Pons (tissue), 1 donor: ENCODE results near the gene CDC14B.
"Not testable (repeated sequence)": the region's sequence is repeated elsewhere in the genome, so short reads cannot be mapped to it uniquely, and the experiment has no call there.

Source experiments
- DNase-seq: peaks from one replicate; pipeline ENCODE4 v3.0.0-alpha.2; 2016; ENCODE audit warnings: low spot score

The CDC14B gene

DNA sequence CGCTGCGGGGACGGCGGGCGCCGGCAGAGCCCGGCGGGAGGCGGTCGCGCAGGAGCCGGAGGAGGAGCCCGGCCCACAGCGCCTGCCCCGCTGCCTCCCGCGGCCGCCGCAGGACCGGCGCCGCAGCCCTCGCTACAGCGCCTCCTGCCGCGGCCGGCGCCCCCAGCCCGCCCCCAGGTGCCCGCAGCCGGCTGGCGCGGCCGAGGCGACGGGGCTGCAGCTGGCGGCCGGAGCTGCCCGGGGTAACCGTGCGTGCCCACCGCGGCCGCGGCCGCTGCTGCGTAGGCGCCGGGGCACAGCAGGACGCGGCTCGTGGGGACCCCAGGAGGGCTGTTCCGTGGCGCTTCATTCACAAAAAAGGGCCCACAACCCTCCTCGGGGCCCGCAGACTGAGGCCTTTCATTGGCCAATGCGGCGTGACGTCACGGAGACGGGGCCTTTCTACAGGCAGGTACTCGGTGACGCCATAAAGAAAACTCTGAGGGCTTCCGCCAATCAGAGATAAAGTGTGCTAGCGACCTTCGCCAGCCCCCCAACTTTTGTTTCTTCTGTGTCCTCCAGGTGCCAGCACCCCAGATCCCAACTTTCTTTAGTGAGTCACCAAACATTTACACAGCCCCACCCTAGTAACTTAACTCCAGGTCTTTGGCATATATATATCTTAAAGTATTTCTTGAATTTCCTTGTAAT is at the start of gene CDC14B:
TSS of gene CDC14B (minus strand) at position 353 of the 690 bp plus-strand sequence. CDS start 465 bp downstream, outside the sequence.
- DNase-seq: peak; percentile 87

DNA sequence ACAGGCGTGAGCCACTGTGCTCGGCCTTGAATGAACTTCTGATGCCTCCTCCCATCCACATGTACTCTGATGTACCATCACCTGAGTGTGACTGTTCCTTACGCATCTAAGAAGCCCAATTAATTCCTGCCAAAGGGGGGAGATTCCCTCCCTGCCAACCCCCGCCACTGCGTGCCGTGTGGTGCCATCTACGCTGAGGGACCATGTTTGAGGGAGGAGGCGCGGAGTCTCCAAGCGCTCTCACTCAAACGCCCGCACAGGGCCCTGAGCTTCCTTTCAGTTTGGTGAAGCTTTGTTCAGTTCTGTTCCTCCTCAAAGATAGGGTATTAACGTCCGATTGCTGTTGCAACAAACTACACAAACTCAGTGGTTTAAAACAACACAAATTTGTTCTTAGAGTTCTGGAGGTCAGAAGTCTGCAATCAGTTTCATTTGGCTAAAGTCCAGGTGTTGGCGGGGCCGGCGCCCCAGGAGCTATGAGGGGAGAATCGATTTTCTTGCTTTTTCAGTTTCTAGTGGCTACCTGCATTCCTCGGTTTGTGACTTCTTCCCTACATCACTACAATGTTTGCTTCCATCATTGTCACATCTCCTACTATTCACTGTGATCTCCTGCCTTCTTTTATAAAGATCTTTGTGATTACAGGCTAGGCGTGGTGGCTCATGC is 49.4 kb upstream of the CDC14B start:
- no peak for DNase-seq

DNA sequence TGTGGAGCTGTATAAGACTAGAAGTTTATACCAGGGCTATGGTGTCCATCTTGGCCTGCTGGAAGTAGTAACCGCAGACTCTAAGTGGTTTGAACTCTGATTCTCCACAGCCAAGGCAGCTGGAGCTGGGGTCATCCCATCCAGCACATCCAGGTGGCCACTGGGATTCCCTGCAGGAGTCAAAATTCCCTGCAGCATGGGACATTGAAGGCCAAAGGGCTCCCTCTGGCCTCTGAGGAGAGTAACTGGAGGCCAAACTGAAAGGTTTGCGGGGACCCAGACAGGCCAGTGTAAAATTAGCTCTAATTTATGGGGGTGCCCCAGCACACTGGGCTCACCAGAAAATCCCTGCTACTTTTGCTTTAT is 47.7 kb upstream of the CDC14B start:
- no peak for DNase-seq

DNA sequence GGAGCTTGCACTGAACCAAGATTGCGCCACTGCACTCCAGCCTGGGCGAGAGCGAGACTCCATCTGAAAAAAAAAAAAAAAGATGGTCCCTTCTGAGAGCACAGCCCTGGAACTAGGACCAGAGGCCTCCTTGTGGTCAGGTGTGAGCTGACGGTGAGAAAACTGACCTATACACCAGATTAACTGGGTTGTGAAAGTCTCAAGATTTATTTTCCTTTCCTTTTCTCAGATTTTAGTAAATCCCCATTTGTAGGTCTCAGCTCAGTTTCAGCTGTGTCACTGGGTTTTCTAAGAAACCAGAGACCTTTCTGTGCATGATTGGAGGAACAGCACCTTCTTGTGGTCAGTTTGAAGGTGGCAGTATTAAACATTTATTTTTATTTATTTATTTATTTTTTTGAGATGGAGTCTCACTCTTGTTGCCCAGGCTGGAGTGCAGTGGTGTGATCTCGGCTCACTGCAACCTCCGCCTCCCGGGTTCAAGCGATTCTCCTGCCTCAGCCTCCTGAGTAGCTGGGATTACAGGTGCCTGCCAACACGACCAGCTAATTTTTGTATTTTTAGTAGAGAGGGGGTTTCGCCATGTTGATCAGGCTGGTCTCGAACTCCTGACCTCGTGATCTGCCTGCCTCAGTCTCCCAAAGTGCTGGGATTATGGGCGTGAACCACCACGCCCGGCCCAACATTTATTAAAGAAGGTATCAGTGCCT is 47.2 kb upstream of the CDC14B start:
- peak; percentile 80 for DNase-seq

DNA sequence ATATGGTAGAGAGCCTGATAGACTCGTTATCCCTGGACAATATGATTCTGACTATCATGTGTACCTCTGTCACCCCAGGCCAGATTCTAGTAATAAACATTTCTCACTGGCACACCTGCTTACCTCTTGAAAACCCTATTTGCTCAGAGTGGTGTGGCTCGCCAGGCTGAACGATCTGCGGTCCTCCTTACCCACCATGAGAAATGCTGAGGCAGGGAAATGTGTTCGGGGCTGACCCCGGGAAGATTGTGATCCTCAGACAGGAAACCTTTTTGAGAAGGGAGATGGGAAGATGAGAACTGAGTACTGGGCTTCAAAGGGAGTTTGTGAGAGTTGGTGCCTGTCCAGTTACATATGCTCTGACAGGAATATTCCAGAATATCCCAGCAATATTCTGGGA is 46.1 kb upstream of the CDC14B start:
- DNase-seq: no peak

DNA sequence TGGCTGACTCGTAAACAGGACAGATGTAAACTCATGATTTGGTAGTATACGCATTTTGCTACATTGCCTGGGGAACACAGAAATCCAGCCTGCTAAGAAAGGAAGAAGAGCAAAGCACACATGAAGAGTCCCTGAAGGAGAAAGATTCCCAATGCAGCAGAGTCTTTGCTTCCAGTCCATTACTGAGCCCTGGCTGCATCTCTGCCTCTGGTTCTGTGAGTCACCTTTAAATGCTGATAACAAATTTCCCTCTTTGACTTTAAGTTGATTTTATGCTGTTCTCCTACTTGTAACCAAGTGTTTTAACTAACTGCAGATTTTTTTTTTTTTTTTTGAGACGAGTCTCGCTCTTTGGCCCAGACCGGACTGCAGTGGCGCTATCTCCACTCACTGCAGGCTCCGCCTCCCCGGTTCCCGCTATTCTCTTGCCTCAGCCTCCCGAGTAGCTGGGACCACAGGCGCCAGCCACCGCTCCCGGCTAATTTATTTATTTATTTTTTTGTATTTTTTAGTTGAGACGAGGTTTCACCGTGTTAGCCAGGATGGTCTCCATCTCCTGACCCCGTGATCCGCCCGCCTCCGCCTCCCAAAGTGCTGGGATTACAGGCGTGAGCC is 44.0 kb upstream of the CDC14B start:
- DNase-seq: no peak

DNA sequence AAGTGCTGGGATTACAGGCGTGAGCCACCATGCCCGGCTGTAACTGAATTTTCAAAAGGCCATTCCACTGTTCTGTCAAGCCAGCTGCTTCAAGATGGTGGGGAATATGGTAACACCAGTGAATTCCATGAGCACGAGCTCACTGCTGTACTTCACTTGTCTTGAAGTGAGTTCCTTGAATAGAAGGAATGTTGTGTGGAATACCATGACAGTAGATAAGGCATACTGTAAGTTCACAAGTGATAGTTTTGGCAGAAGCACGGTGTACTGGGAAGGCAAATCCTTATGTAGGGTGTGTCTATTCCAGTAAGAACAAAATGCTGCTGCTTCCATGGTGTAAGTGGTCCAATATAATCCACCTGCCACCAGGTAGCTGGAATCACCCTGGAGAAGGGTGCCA is 42.1 kb upstream of the CDC14B start:
- DNase-seq: no peak

DNA sequence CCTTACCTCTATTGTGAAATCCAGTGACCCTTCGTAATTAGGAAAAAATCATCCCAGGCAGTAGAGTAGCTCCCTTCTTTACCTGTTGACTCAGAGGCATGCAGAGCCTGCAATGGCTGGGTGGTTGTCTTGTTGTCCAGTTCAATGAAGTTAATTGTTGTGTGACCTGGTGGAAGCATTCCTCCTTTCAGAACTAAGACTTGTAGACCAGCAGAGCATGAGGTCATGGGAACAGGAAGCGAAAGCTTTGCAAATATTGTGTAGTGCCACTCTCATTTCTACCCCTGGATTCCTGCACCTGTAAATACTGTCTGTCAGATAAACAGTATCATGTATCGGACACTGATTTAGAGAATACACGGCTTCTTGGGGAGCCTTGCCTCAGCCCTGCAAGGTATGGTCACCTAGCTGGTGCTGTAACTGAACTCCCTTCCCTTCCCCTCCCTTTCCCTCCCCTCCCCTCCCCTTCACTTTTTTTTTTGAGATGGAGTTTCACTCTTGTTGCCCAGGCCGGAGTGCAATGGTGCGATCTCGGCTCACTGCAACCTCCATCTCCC is 41.1 kb upstream of the CDC14B start:
- DNase-seq: no peak

DNA sequence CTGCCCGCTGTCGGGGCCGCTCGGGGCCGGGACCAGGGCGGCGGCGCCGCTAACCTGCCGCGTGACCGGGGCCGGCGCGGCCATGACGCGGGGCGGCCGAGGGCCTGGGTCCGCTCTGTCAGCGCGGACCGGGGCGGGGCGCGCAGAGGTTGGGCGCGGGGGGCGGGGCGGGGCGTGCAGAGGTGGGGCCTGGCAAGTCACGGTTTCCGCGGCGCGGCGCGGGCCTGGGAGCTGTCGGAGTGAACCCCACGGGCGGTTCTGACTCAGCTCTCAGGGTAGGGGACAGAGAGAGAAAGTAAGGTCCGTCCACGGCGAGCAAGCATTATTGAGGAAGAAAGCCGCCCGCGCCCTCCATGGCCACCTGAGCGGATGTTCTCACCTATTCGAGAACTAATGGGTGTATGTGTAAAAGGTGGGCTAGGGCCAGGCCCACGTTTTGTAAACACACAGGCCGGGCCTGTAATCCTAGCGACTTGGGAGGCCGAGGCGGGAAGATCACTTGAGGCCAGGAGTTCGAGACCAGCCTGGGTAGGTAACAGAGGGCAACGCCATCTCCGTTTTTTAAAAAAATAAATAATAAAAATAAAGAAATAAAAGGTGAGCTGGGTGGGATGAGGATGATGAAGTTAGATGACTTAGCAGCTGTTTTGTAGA is 35.7 kb upstream of the CDC14B start, which contains the start of gene PRXL2C:
TSS of gene PRXL2C (minus strand) at position 120 of the 654 bp plus-strand sequence. CDS start at position 84, 36 bp downstream.
- peak; percentile 40 for DNase-seq

DNA sequence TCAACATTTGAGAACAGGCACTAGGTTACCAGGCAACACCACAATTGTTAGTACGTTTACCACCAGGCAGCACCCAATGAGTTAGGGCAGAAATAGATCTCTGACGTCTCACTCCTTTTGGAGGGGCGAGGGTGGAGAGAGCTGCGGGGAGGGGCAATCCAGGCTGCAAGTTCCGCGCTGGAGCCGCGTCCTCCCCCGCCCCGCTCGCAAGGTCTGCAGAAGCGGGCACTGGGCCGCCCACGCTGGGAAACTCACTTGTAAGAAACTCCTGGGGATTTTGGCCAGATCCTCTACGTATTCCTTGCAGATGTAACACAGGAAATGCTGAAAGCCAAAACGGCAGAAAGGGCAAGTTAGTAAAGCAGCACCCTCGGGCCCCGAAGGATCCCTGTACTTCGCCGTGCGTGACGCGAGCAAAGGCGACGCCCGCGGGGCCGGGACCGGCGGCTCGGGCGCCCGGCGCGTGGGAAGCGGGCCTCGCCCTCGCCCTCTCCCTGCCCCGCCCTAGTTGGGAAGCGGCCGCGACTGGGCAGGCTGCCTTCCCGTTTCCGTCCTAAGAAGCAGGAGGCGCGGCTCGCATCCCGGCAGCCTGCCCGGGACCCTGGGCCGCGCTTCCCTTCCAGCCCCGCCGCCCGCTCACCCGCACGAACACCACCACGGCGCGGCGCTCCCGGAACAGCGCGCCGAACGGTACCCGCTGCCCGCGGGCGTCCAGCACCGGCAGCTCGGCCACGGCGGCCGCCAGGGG is 35.0 kb upstream of the CDC14B start:
- peak; percentile 78 for DNase-seq

DNA sequence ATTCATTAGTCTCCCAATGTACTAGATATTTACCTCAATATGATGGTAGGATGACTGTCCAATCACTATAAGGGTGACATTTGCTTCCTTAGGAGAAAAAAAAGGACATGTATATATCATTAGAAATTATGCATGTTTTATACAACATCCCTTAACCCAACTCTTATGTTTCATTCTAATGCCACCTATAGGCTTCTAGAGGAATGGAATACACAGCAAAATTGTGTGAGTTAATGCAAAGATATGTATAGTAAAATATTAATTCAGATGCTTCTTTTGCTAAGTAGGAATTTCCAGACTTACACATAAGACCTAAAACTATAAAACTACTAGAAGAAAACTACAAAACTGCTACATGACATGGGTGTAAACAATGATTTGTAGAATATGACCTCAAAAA is 32.0 kb upstream of the CDC14B start:
- DNase-seq: peak; percentile 32

DNA sequence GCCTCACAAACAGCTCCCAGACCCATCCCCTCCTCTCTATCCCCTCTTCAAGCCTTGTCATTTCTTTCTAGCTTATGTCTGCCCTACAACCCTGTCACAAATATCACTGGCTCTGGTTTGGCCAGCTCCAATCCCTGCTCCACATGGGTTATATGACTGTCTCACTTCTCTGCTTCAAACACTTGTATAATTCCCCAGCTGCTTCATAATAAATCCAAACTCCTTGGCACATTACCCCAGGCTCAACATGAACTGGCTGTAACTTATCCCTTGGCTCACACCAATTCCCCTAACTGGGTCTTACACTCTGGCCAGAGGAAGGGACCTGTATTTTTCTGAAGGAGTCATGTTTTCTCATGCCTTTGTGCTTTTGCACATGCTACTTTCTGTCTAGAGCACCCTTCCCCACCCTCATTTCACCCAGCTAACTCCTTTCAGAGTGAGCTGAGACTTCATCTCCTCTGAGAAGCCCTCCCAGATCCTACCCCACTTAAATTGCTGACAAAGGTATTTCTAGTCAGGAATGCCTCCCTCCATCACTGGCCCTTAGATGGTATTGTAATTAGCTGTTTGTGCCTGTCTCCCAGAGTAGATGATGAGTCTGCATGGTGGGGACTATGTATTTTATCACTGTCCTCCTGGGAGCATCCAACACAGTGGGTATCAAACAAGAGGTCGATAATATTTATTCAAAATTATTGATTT is 30.1 kb upstream of the CDC14B start:
- no peak for DNase-seq

DNA sequence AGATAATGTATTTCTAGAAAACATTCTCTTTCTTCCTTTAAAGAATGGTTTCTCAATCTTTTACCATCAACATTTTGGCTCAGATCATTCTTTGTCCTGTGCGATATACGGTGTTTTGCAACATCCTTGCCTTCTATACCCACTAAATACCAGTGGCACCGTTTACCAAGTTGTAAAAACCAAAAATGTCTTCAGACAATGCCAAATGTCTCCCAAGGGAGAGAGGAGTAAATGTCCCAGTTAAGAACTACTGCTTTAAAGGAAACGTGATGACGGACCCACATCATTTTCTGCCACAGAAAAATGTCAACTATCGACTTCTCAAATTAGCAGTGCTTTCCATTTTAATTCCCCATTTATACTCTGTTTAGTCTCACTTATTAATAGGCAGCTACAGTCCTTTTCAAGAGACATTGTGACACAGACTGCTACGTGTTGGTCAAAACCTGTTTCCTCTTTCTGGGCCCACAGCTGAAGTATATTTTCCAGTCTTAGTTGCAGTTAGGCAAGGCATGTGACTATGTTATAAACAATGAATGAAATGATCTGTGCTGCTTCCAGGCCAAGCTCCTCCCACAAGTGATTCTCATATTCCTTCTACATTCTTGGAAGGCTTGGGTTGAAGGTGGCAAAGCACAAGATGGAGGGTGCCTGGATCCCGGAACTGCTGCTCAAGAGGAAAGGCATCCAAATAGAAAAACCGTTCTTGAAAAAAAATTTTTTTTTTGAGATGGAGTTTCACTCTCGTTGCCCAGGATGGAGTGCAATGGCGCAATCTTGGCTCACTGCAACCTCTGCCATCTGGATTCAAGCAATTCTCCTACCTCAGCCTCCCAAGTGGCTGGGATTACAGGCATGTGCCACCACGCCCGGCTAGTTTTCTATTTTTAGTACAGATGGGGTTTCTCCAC is 26.7 kb upstream of the CDC14B start:
- DNase-seq: peak; percentile 67

DNA sequence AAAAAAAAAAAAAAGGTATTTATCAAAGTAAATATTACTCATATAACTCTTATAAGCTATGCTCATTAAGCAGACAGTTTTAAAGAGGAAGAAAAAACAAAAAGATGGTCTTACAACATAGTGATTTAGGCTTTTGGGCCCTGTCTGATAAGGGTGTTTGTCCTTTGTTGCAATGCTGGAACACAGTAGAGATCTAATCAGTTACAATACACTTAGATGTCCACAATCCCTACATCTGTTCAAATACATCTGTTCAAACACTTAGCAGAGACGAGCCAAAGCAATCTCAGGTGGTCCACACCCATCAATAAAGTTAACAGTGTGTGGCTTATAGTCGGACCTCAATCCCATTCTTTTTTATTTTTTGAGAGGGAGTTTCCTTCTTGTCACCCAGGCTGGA is 24.5 kb upstream of the CDC14B start:
- DNase-seq: no peak

DNA sequence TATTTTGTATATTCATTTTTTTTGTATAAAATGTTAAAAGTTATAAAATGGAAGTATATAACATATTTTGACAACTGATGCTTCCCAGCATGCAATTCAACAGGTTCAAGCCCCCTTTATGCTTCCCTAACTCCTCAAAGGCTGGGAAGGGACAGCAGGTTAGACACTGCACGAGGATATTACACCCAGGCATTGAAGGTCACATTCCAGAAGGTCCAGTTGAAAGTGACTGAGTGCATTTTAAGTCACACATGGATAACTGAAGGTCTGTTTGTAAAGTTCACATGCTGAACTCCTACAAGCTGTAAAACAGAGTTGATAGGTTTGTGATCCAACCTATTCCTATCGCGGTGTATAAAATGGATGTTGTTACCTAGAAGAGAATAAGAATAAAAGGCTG is 21.9 kb upstream of the CDC14B start:
- no peak for DNase-seq

DNA sequence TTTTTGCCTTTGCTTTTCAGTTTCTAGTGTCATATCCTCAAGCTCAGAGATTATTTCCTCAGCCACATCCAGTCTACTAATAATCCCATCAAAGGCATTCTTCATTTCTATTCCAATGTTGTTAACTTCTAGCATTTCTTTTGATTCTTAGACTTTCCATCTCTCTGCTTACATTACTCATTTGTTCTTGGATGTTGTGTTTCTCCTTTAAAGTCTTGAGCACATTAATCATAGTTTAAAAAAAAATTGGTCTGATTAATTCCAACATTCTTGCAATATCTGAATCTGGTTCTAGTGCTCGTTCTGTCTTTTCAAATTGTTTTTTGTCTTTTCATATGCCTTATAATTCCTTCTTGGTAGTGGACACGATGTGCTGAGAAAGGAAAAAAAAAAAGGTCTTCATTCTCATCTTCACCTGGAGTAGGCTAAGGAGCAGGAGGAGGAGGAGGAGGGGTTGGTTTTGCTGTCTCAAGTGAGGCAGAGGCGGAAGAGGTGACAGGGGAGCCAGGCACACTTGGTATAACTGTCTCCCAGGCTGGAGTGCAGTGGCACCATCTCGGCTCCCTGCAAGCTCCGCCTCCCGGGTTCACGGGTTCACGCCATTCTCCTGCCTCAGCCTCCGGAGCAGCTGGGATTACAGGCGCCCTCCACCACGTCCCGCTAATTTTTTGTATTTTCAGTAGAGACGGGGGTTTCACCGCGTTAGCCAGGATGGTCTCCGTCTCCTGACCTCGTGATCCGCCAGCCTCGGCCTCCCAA is 19.1 kb upstream of the CDC14B start:
- no peak for DNase-seq

DNA sequence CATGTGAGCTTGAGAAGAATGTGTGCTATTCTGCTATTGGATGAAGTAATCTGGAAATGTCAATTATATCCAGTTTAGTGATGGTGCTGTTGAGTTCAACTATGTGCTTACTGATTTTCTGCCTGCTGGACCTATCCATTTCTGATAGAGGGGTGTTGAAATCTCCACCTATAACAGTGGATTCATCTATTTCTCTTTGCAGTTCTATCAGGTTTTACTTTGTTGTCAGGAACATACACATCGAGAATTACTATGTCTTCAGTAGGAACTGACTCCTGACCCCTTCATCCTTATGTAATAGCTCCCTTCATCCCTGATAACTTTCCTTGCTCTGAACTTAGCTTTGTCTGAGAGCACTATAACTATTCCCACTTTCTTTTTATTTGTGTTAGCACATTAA is 16.7 kb upstream of the CDC14B start:
- no peak for DNase-seq

DNA sequence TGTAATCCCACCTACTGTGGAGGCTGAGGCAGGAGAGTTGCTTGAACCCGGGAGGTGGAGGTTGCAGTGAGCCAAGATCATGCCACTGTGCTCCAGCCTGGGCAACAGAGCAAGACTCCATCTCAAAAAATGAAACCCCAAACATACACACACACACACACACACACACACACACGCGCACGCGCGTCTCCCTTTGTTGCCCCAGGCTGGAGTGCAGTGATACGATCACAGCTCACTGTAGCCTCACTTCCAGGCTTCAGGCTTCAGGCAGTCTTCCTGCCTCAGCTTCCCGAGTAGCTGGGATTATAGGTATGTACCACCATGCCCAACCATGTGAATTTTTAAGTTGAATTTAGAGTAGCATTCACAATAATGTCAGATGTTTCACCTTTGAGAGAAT is 13.9 kb upstream of the CDC14B start:
- not testable (repeated sequence) for DNase-seq

DNA sequence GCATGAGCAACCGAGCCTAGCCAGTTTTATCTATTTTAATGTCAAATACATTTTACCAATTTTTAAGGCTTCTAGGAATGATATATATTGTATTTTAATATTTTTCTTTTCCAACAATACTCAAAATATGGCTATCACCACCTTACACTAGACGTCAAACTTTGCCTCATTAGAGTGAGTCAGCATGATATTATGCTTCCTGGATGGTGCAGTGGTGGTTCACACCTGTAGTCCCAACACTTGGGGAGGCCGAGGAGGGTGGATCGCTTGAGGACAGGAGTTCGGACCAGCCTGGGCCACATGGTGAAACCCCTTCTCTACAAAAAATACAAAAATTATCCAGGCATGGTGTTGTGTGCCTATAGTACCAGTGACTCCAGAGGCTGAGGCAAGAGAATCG is 7.3 kb upstream of the CDC14B start:
- no peak for DNase-seq
